Fibroblast of lung (primary cell): ENCODE results near the gene PRR20E. TPM values are rescaled to one million over a fixed set of nuclear protein-coding genes. Genes with fewer than 3 reads are reported as not detected.
"Not testable (repeated sequence)": the region's sequence is repeated elsewhere in the genome, so short reads cannot be mapped to it uniquely, and the experiment has no call there.

Source experiments
- DNase-seq, 2 donors: peaks; one replicate each; pipeline versions ENCODE4 v3.0.0 to v3.0.0-alpha.2; 2010; ENCODE audit warnings: low read depth in 2 of 2
- H2AFZ ChIP-seq: 2 replicates; pipeline ENCODE4 v1.5.1; 2012; ENCODE audit warnings: low read length, control low read depth, inconsistent platforms
- H3K27ac ChIP-seq: 2 replicates; pipeline ENCODE4 v1.5.1; 2011; ENCODE audit warnings: low read length, control low read depth; ENCODE audit not compliant: insufficient read depth
- H3K27me3 ChIP-seq: 2 replicates; pipeline ENCODE4 v1.5.1; 2011; ENCODE audit warnings: mild to moderate bottlenecking, low read length; ENCODE audit not compliant: control insufficient read depth, insufficient read depth
- H3K36me3 ChIP-seq: 2 replicates; pipeline ENCODE4 v1.5.1; 2011; ENCODE audit warnings: low read length; ENCODE audit not compliant: control insufficient read depth, insufficient read depth
- H3K4me1 ChIP-seq: 2 replicates; pipeline ENCODE4 v1.5.1; 2011; ENCODE audit warnings: low read length; ENCODE audit not compliant: control insufficient read depth, insufficient read depth; ENCODE audit errors: extremely low read depth
- H3K4me2 ChIP-seq: 2 replicates; pipeline ENCODE4 v1.5.1; 2011; ENCODE audit warnings: low read length, control low read depth; ENCODE audit not compliant: insufficient read depth; ENCODE audit errors: extremely low read depth
- H3K4me3 ChIP-seq, 4 experiments: fragments of 200-600 bp in 1 of 4; sonication (generic) in 1 of 4; replicated peaks in 1 of 4; 2 replicates each; pipeline ENCODE4 v1.5.1; 2011 to 2016; ENCODE audit warnings: low read length in 4 of 4, low read depth in 3 of 4, mild to moderate bottlenecking in 3 of 4, control low read depth in 2 of 4, inconsistent platforms in 1 of 4, mixed read lengths in 1 of 4; ENCODE audit not compliant: insufficient read depth in 1 of 4; ENCODE audit errors: control extremely low read depth in 1 of 4
- H3K79me2 ChIP-seq: 2 replicates; pipeline ENCODE4 v1.5.1; 2012; ENCODE audit warnings: mild to moderate bottlenecking, low read length, inconsistent platforms; ENCODE audit not compliant: control insufficient read depth, insufficient read depth
- H3K9ac ChIP-seq: 2 replicates; pipeline ENCODE4 v1.5.1; 2011; ENCODE audit warnings: mild to moderate bottlenecking, low read length, control low read depth; ENCODE audit not compliant: insufficient read depth
- H3K9me3 ChIP-seq: 2 replicates; pipeline ENCODE4 v1.5.1; 2012; ENCODE audit warnings: low read depth, low read length; ENCODE audit not compliant: control insufficient read depth, insufficient read depth
- H4K20me1 ChIP-seq: 2 replicates; pipeline ENCODE4 v1.5.1; 2011; ENCODE audit warnings: low read length; ENCODE audit not compliant: control insufficient read depth, insufficient read depth; ENCODE audit errors: extremely low read depth
- CTCF ChIP-seq, 2 donors: IDR thresholded peaks in 1 of 2; conservative IDR thresholded peaks in 1 of 2; 1 replicate in 1 of 2; 2 replicates in 1 of 2; pipeline ENCODE4 v1.5.1; 2011 to 2012; ENCODE audit warnings: low read length in 2 of 2, control low read depth in 1 of 2, inconsistent platforms in 1 of 2, low read depth in 1 of 2, mild to moderate bottlenecking in 1 of 2
- EZH2 ChIP-seq: IDR thresholded peaks from 2 replicates; pipeline ENCODE4 v1.5.1; 2012; ENCODE audit warnings: low read length, control low read depth, mild to moderate bottlenecking; ENCODE audit errors: missing control alignments
- polyA plus RNA-seq, 2 donors: library from polyadenylated mRNA; depleted of rRNA in 1 of 2; stranded (reverse) in 1 of 2; unstranded in 1 of 2; fragments of >200 nt; gene quantifications; 2 replicates each; pipeline ENCODE4 v1.2.1, GENCODE V29; 2011 to 2012; ENCODE audit warnings: missing spikeins in 1 of 2
- total RNA-seq: library from RNA; depleted of rRNA; stranded (reverse); fragments of >200 nt; gene quantifications from 2 replicates; pipeline ENCODE4 v1.2.1, GENCODE V29; 2014

Gene PRR20E
- total and polyA plus RNA-seq, 2 donors (not counting 1 experiment from before 2014, with no cell fraction given), result not detected

- not testable (repeated sequence) for H3K4me2 ChIP-seq, H4K20me1 ChIP-seq, H3K9me3 ChIP-seq, H3K27ac ChIP-seq, DNase-seq, H3K27me3 ChIP-seq, H3K4me1 ChIP-seq, H3K9ac ChIP-seq, H2AFZ ChIP-seq, H3K4me3 ChIP-seq, H3K79me2 ChIP-seq, H3K36me3 ChIP-seq
These were observed 19.8 kb upstream of the PRR20E start, which contains the start of gene PRR20B for GRCh38 chr13:57147188-57147587. Gene PRR20B (plus strand): TSS chr13:57147488. CDS start chr13:57147875, 387 bp downstream.

GRCh38 chr13:57148106-57148505 is 18.9 kb upstream of the PRR20E start:
- not testable (repeated sequence) for H3K4me1 ChIP-seq, H3K4me3 ChIP-seq, H3K4me2 ChIP-seq, DNase-seq, H3K36me3 ChIP-seq, H3K9me3 ChIP-seq, H2AFZ ChIP-seq, H3K27ac ChIP-seq, H4K20me1 ChIP-seq, H3K79me2 ChIP-seq, H3K27me3 ChIP-seq, H3K9ac ChIP-seq

DNA sequence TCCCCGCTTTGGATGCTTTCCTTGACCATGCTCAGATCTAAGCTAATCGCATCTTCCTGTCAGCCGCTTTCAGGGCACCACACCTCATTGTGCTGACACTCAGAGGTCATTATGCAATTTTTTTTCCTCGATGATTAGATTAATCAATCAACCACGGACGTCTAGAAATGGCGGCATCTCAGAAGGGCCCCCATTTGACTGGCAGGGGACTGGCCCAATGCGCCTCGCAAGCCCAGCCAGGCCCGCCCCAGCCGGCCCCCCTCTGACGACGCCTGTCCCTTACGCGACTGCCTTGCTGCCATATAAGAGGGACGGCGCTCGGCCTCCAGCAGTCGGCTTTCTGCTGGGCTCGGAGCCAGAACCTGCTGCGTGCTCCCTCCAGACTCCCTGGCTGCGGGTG is 13.2 kb upstream of the PRR20E start, which contains the start of gene PRR20C:
Gene PRR20C (plus strand): TSS at position 301 of the 400 bp plus-strand sequence. CDS start 387 bp downstream, outside the sequence.
- H4K20me1 ChIP-seq, H2AFZ ChIP-seq, DNase-seq, H3K9me3 ChIP-seq, H3K27ac ChIP-seq, H3K4me2 ChIP-seq, H3K4me1 ChIP-seq, H3K9ac ChIP-seq, H3K79me2 ChIP-seq, H3K36me3 ChIP-seq, H3K4me3 ChIP-seq, H3K27me3 ChIP-seq: not testable (repeated sequence)

DNA sequence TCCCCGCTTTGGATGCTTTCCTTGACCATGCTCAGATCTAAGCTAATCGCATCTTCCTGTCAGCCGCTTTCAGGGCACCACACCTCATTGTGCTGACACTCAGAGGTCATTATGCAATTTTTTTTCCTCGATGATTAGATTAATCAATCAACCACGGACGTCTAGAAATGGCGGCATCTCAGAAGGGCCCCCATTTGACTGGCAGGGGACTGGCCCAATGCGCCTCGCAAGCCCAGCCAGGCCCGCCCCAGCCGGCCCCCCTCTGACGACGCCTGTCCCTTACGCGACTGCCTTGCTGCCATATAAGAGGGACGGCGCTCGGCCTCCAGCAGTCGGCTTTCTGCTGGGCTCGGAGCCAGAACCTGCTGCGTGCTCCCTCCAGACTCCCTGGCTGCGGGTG is 6.7 kb upstream of the PRR20E start, which contains the start of gene PRR20D:
Gene PRR20D (plus strand): TSS at position 301 of the 400 bp plus-strand sequence. CDS start 387 bp downstream, outside the sequence.
- H3K4me2 ChIP-seq, DNase-seq, H3K27ac ChIP-seq, H3K9ac ChIP-seq, H3K27me3 ChIP-seq, H3K79me2 ChIP-seq, H3K36me3 ChIP-seq, H3K4me1 ChIP-seq, H3K4me3 ChIP-seq, H3K9me3 ChIP-seq, H4K20me1 ChIP-seq, H2AFZ ChIP-seq: not testable (repeated sequence)

DNA sequence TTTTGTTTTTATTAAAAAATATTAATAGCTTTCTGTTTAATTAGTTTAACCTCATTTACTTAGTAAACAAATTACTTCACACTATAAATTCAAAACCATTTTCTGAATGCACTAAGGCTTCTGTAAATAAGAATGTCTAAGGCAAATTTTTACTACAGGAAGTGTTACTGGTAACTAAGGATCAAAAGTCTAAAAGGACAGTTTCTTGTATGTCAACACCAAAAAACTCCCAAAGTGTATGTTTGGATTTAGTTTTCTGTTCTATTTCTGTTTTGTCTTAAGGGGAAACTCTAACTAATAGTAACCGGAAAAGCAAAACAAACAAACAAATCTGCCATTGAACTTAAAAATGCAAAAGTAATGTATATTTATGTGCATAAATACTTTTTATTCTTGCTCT is 24.7 kb downstream of the PRR20E start:
- Histone ChIP-seq H3K27me3 (no peaks in the 10 kb centered on the region), H4K20me1 (no peaks in the 10 kb centered on the region), H3K79me2 (no peaks in the 10 kb centered on the region), H3K27ac (no peak overlapping the region), H3K9me3 (no peaks in the 10 kb centered on the region), H3K4me2 (no peak overlapping the region), H3K9ac (no peak overlapping the region), H3K4me1 (no peaks in the 10 kb centered on the region), H3K36me3 (no peaks in the 10 kb centered on the region), H2AFZ (no peak overlapping the region), H3K4me3 (no peak overlapping the region)
- TF ChIP-seq EZH2 (no peak), CTCF (conservative IDR thresholded peaks at IDR 0.05 in 1 of 2, IDR thresholded peaks at IDR 0.05 in 1 of 2; ENCODE audit: low read depth in 1 of 2, low read length in 2 of 2) (no peak)
- no peak for DNase-seq
